ACC112 (cell line): ENCODE data around the gene PTPRO.
A peak's percentile ranks its signal among the peaks of the same experiment; 100 is the strongest.

Experiments used
- H2AFZ ChIP-seq: fragments of 200-600 bp; sonication (generic); one replicate; pipeline ENCODE4 v1.6.0; 2017; ENCODE audit warnings: antibody characterized with exemption, low read length; ENCODE audit not compliant: unreplicated experiment
- H3K27ac ChIP-seq: fragments of 200-600 bp; sonication (generic); 2 replicates; pipeline ENCODE4 v1.5.1; 2014; ENCODE audit warnings: low read depth, mild to moderate bottlenecking, antibody characterized with exemption, low read length, moderate library complexity
- H3K27me3 ChIP-seq: fragments of 200-600 bp; sonication (generic); 2 replicates; pipeline ENCODE4 v1.6.1; 2014; ENCODE audit warnings: mild to moderate bottlenecking, antibody characterized with exemption, low read length, moderate library complexity, mixed read lengths; ENCODE audit not compliant: insufficient read depth
- H3K36me3 ChIP-seq: fragments of 200-600 bp; sonication (generic); 2 replicates; pipeline ENCODE4 v1.6.1; 2016; ENCODE audit warnings: mild to moderate bottlenecking, antibody characterized with exemption, low read length, moderate library complexity, mixed read lengths; ENCODE audit not compliant: insufficient read depth
- H3K4me1 ChIP-seq: fragments of 200-600 bp; sonication (generic); one replicate; pipeline ENCODE4 v1.6.1; 2016; ENCODE audit warnings: low read length, mixed read lengths; ENCODE audit not compliant: insufficient read depth, unreplicated experiment, control insufficient read depth
- H3K4me3 ChIP-seq: fragments of 200-600 bp; sonication (generic); 2 replicates; pipeline ENCODE4 v1.5.1; 2014; ENCODE audit warnings: mild to moderate bottlenecking, low read depth, low read length
- H3K79me2 ChIP-seq: fragments of 200-600 bp; sonication (generic); one replicate; pipeline ENCODE4 v1.6.0; 2016; ENCODE audit warnings: low read length; ENCODE audit not compliant: control insufficient read depth, unreplicated experiment, insufficient read depth

PTPRO gene

DNA sequence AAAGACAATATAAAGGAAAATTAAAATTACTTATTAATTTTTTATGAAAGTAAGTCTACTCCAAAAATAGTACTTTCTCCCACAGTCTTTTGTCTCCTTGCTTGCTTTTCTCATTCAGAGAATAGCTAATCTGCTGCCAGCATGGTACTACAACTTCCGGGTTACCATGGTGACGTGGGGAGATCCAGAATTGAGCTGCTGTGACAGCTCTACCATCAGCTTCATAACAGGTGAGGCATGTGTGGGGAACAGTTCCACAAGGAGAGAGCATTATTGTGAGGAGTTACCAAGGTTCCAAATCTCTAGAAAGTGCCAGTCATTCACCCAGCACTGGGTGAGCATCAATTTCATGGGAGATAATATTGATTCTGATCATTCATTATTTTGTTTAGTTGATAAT is 197.8 kb downstream of the PTPRO start:
- Histone ChIP-seq H3K36me3 (no peaks in the 10 kb centered on the region), H3K27me3 (no peaks in the 10 kb centered on the region), H3K4me1 (no peaks in the 10 kb centered on the region), H3K4me3 (no peak overlapping the region), H3K79me2 (no peaks in the 10 kb centered on the region), H3K27ac (no peak overlapping the region), H2AFZ (no peak overlapping the region)

DNA sequence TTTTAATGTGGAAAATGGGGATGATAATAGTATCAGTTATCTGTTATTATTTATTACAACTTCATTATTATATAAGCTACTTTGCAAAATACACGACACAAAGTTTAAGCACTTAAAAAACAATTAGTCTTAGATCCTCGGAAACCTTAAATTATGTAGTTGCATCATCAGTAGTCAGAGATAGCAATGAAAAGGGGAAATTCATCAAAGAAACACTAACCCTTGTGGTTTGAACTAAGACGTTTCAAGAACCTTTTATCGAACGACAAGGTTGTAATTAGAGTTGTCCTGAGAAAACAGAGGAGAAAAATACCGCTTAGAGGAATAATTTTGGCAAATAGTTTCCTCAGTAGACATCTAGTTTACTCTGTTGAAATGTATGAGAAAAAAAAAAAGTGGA is 198.5 kb downstream of the PTPRO start:
- Histone ChIP-seq H3K27ac (no peak overlapping the region), H3K79me2 (no peaks in the 10 kb centered on the region), H3K4me3 (no peak overlapping the region), H2AFZ (no peak overlapping the region), H3K4me1 (no peaks in the 10 kb centered on the region), H3K27me3 (no peaks in the 10 kb centered on the region), H3K36me3 (no peaks in the 10 kb centered on the region)

DNA sequence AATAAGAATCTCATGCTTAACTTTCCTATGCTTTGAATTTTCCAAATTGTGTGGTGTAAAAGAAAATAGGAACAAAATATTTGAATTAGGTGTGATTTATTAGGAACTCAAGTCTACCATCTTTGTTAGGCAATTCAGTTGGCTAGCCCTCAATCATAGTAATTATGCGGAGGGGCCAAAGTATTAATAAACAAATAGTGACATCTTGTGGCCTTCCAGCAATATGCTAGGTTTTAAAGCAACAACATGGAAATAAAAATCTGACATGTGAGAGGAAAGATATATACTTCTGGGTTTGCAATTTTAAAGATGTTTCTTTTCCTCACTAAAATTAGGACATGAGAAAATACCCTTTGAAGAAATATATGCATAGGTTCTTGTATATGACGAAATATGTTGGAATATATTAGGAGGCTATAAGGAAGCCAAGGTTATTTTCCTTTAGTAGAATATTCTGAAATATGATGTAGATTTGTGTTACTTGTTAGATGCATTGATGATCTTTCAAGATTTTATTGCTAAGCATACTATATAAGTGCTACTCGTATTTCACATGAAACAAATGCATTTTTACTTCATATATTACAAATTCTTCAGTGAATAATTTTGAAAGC is 200.4 kb downstream of the PTPRO start:
- Histone ChIP-seq H3K4me1 (peaks cover 5% of the 10 kb centered on the region), H2AFZ (no peak overlapping the region), H3K79me2 (no peaks in the 10 kb centered on the region), H3K36me3 (no peaks in the 10 kb centered on the region), H3K27me3 (no peaks in the 10 kb centered on the region), H3K27ac (no peak overlapping the region), H3K4me3 (no peak overlapping the region)

DNA sequence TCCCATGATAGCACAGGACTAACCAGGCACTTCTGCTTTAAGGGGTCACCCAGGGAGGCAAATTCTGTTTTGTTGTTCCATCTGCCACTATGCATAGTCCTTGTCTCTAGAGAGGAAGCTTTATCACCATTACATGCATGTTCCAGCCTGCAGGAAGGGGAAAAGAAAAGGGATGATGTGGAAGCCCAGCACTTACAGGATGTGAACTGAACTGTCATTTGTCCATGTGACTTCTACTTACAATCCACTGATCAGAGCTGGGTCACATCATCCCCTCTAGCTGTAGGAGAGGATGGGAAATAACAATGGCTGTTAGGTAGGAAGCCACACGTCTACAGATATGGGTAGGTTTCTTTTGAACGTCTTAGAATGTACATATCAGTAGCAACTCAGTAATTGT is 203.1 kb downstream of the PTPRO start:
- no peak overlapping the region for H2AFZ ChIP-seq
- no peaks in the 10 kb centered on the region for H3K27me3 ChIP-seq
- no peak overlapping the region for H3K4me3 ChIP-seq
- H3K4me1 ChIP-seq: peaks cover 15% of the 10 kb centered on the region
- H3K27ac ChIP-seq: no peak overlapping the region
- no peaks in the 10 kb centered on the region for H3K79me2 ChIP-seq
- peaks cover 7% of the 10 kb centered on the region; the same call in 1 of the 2 replicates for H3K36me3 ChIP-seq

DNA sequence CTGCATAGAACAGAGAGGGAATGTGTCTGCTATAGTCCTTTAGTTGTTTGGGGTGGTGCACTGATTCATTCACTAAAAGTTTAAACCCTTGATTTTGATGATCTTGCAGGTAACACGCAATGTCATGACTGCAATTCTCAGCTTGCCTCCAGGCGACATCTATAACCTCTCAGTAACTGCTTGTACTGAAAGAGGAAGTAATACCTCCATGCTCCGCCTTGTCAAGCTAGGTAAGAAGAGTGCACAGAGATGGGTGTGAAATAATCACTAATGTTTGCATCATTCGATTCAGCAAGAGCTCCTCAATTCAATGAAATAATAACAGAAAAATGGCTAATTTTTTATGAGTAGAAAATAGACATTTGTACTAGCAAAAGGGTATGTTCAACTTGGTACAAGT is 203.7 kb downstream of the PTPRO start:
- Histone ChIP-seq H3K36me3 (peaks cover 7% of the 10 kb centered on the region; the same call in 1 of the 2 replicates), H3K27me3 (no peaks in the 10 kb centered on the region), H3K4me3 (no peak overlapping the region), H3K27ac (no peak overlapping the region), H3K79me2 (no peaks in the 10 kb centered on the region), H3K4me1 (peaks cover 21% of the 10 kb centered on the region), H2AFZ (no peak overlapping the region)

DNA sequence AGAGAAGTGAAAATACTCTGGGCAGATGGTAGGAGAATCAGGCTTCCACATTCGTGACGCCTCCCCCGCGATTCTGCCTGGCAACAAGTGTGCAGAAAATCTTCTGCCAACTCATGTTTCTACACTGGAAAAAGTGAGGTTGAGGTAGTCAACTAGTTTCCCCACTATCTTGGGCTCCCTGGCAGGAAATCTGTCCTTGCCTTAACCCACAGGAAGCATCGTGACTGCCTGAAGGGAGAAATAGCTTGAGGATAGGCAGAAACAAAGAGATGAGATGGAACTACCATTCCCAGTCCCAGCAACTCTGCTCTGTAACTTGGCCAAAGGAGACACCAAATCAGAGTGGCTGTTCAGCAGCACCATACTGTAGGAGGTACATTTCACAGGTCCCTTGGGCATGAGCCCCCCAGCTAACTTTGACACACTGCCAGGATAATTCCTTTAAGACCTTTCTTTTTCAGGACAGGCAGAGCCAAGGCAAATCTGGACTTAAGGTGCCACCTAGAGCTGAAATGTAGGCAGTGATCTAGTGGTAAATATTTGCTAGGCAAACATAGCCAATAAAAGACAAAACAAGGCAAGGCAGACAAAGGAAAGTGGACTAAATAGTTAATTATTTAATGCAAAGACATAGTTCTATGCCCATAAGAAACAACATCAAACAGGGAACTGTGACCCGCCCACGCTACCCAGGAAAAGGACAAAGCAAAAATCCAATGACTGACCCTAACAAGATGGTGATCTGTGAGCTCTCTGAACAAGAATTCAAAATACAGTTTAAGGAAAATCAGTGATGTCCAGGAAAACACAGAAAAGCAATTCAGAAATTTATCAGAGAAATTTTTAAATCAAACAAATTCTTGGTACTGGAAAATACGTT is 205.1 kb downstream of the PTPRO start:
- Histone ChIP-seq H3K79me2 (no peaks in the 10 kb centered on the region), H3K4me1 (peaks cover 30% of the 10 kb centered on the region), H3K27ac (peak overlapping the region; percentile 9; the same call in 1 of the 2 replicates), H2AFZ (peak overlapping the region; percentile 31), H3K27me3 (no peaks in the 10 kb centered on the region), H3K36me3 (peaks cover 7% of the 10 kb centered on the region; the same call in 1 of the 2 replicates), H3K4me3 (no peak overlapping the region)

DNA sequence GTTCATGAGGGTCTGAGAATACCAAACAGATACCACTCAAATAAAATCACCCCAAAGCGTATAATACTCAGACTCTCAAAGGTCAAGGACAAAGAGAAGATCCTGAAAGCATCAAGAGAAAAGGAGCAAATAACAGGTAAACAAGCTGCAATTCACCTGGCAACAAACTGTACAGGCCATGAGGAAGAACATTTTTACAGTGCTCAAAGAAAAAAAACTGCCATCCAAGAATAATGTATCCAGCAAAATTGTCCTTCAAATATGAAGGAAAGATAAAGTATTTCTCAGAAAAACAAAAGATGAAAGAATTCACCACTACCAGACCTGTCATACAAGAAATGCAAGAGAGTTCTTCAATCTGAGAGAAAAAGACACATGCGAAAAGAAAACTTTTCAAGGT is 206.4 kb downstream of the PTPRO start:
- no peak overlapping the region for H3K27ac ChIP-seq
- H2AFZ ChIP-seq: no peak overlapping the region
- peaks cover 32% of the 10 kb centered on the region for H3K4me1 ChIP-seq
- no peak overlapping the region for H3K4me3 ChIP-seq
- H3K36me3 ChIP-seq: peaks cover 7% of the 10 kb centered on the region; the same call in 1 of the 2 replicates
- no peaks in the 10 kb centered on the region for H3K27me3 ChIP-seq
- H3K79me2 ChIP-seq: no peaks in the 10 kb centered on the region

DNA sequence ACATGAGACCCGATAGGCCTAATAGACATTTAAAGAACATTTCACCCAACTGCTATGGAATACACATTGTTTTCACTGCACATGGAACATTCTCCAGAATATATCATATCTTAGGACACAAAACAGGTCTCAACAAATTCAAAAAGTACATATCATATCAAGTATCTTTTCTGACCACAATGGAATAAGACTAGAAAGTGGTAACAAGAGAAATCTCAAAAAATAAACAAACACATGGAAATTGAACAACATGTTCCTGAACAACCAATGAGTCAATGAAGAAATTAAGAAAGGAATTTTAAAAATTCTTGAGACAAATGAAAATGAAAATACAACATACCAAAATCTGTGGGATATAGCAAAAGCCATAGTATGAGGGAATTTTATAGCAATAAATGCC is 208.1 kb downstream of the PTPRO start:
- Histone ChIP-seq H3K36me3 (peaks cover 7% of the 10 kb centered on the region; the same call in 1 of the 2 replicates), H3K27me3 (no peaks in the 10 kb centered on the region), H3K27ac (peak overlapping the region; percentile 90), H3K4me3 (peak overlapping the region; percentile 42), H3K4me1 (peaks cover 45% of the 10 kb centered on the region), H2AFZ (peak overlapping the region; percentile 28), H3K79me2 (no peaks in the 10 kb centered on the region)

DNA sequence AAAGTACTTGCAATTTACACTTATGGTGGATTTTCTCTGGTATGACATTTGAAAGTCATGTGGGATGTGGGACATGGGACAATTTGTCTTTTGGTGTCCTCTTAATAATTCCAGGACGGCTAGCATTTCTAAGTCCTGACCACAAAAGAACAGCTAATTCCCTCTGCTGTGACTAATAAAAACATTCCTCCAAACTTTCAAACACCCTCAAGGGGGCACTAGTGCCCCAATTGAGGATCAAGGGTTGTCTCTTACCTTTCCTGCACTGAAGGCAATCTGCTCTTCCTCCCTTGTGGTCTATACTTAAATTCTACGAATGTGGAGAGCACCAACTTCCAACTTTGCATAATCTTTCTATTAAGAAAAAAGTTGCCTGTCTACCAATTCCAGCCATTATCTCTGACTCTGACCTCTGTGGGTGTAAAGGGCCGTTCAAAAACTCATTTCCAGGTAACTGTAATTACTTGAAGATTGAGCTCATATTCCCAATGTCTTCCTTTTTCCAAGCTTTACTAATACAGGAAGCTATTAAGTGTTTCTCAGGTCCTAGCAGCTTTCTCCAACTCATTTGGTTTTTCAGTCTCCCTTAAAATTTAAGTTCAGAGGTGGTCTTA is 210.2 kb downstream of the PTPRO start:
- peaks cover 40% of the 10 kb centered on the region for H3K4me1 ChIP-seq
- no peaks in the 10 kb centered on the region for H3K79me2 ChIP-seq
- H3K27me3 ChIP-seq: no peaks in the 10 kb centered on the region
- H3K36me3 ChIP-seq: peaks cover 7% of the 10 kb centered on the region; the same call in 1 of the 2 replicates
- peak overlapping the region; percentile 35 for H2AFZ ChIP-seq
- no peak overlapping the region for H3K27ac ChIP-seq
- no peak overlapping the region for H3K4me3 ChIP-seq

DNA sequence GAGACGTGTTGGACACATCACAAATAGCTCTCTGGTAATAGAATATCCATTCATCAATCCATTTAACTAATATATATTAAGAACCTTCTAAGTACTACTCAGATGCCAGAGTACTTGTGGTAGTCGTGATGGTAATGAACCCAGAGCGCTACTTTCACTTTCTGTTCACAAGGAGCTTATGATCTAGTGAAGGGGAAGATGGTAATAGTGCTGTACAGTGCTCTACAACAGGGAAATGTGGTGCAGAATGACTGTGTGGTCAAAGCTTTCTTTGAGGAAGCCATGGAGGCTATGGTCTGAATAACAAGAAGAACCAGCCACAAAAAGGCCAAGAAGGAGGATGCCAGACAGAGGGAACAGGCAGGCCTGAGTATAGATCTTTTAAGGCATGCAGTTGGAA is 212.0 kb downstream of the PTPRO start:
- Histone ChIP-seq H3K36me3 (no peaks in the 10 kb centered on the region), H3K4me3 (peak overlapping the region; percentile 70), H3K27ac (peak overlapping the region; percentile 28; the same call in 1 of the 2 replicates), H3K4me1 (peaks cover 39% of the 10 kb centered on the region), H2AFZ (peak overlapping the region; percentile 99), H3K27me3 (no peaks in the 10 kb centered on the region), H3K79me2 (no peaks in the 10 kb centered on the region)
